Effector CD4-positive, alpha-beta T cell (primary cell): ENCODE measurements around the gene LRP1B.
"Not testable (repeated sequence)": the region's sequence is repeated elsewhere in the genome, so short reads cannot be mapped to it uniquely, and the experiment has no call there.

Experiments used
- DNase-seq: peaks from one replicate; pipeline ENCODE4 v3.0.0-alpha.2; 2020

LRP1B gene

GRCh38 chr2:141226560-141226959 lies 904.3 kb downstream of the LRP1B start:
- DNase-seq = no peak

GRCh38 chr2:141207036-141207385 lies 923.8 kb downstream of the LRP1B start:
- no peak for DNase-seq

GRCh38 chr2:141201016-141201565 lies 929.7 kb downstream of the LRP1B start:
- no peak for DNase-seq

- no peak for DNase-seq
These were observed 930.6 kb downstream of the LRP1B start for GRCh38 chr2:141200191-141200590.

GRCh38 chr2:141199711-141200110 lies 931.1 kb downstream of the LRP1B start:
- no peak for DNase-seq

GRCh38 chr2:141195087-141195486 lies 935.7 kb downstream of the LRP1B start:
- no peak for DNase-seq

- DNase-seq = no peak
These were observed 943.8 kb downstream of the LRP1B start for GRCh38 chr2:141187075-141187439.

- no peak for DNase-seq
These were observed 944.3 kb downstream of the LRP1B start for GRCh38 chr2:141186413-141187074.

GRCh38 chr2:141182246-141182645 lies 948.6 kb downstream of the LRP1B start:
- DNase-seq = no peak

GRCh38 chr2:141169117-141169516 lies 961.7 kb downstream of the LRP1B start:
- not testable (repeated sequence) for DNase-seq

GRCh38 chr2:141162314-141162713 lies 968.5 kb downstream of the LRP1B start:
- no peak for DNase-seq

GRCh38 chr2:141151611-141152286 lies 979.1 kb downstream of the LRP1B start:
- no peak for DNase-seq

GRCh38 chr2:141142025-141142424 lies 988.8 kb downstream of the LRP1B start:
- no peak for DNase-seq

GRCh38 chr2:141137122-141137693 lies 993.6 kb downstream of the LRP1B start:
- no peak for DNase-seq

GRCh38 chr2:141133883-141134282 lies 996.9 kb downstream of the LRP1B start:
- DNase-seq = no peak

GRCh38 chr2:141125432-141125831 lies 1005.4 kb downstream of the LRP1B start:
- DNase-seq = no peak

GRCh38 chr2:141118836-141119235 lies 1012.0 kb downstream of the LRP1B start:
- DNase-seq = no peak

- no peak for DNase-seq
These were observed 1017.5 kb downstream of the LRP1B start for GRCh38 chr2:141113301-141113700.

GRCh38 chr2:141109633-141110032 lies 1021.2 kb downstream of the LRP1B start:
- DNase-seq = no peak

- no peak for DNase-seq
These were observed 1025.1 kb downstream of the LRP1B start for GRCh38 chr2:141105763-141106162.

- no peak for DNase-seq
These were observed 1027.6 kb downstream of the LRP1B start for GRCh38 chr2:141103216-141103615.

GRCh38 chr2:141079231-141079630 lies 1051.6 kb downstream of the LRP1B start:
- no peak for DNase-seq

GRCh38 chr2:141075753-141076152 lies 1055.1 kb downstream of the LRP1B start:
- no peak for DNase-seq

GRCh38 chr2:141068053-141068682 lies 1062.6 kb downstream of the LRP1B start:
- DNase-seq = no peak
